ENCODE measurements around the gene ADK. TPM values are rescaled to one million over a fixed set of nuclear protein-coding genes. Genes with fewer than 3 reads are reported as not detected.

The ADK gene
- total RNA-seq, 1 donor from 2014 or later, result 39.4 TPM

DNA sequence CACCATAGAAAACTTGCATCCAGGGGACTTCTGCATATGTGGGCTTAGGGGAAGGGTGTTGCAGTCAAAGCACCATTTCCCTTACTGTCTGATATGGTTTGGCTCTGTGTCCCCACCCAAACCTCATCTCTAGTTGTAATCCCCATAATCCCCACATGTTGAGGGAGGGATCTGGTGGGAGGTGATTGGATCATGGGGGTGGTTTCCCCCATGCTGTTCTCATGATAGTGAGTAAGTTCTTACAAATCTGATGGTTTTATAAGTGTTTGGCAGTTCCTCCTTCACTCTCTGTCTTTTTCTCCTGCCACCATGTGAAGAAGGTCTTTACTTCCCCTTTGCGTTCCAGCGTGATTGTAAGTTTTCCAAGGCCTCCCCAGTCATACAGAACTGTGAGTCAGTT, 177.4 kb downstream of the ADK start:
- DNase-seq (ENCODE audit: low read depth), result no peak
- H3K4me3 ChIP-seq (ENCODE audit: low read depth, low read length), result no peak overlapping the region
- TF ChIP-seq, protein P1, sequence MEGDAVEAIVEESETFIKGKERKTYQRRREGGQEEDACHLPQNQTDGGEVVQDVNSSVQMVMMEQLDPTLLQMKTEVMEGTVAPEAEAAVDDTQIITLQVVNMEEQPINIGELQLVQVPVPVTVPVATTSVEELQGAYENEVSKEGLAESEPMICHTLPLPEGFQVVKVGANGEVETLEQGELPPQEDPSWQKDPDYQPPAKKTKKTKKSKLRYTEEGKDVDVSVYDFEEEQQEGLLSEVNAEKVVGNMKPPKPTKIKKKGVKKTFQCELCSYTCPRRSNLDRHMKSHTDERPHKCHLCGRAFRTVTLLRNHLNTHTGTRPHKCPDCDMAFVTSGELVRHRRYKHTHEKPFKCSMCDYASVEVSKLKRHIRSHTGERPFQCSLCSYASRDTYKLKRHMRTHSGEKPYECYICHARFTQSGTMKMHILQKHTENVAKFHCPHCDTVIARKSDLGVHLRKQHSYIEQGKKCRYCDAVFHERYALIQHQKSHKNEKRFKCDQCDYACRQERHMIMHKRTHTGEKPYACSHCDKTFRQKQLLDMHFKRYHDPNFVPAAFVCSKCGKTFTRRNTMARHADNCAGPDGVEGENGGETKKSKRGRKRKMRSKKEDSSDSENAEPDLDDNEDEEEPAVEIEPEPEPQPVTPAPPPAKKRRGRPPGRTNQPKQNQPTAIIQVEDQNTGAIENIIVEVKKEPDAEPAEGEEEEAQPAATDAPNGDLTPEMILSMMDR (conservative IDR thresholded peaks at IDR 0.05; ENCODE audit: low read depth, low read length), result no peak

DNA sequence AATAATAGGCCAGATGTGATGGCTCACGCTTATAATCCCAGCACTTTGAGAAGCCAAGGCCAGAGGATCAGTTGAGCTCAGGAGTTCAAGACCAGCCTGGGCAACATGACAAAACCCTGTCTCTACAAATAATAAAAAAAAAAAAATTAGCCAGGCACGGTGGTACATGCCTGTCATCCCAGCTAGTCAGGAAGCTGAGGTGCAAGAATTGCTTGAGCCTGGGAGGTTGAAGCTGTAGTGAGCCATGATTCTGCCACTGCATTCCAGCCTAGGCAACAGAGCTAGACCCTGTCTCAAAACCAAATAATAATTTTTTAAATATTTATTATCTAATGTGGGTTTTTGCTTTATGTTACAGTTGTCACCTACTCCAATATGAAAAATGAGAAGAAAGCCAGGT, 178.9 kb downstream of the ADK start:
- H3K4me3 ChIP-seq (ENCODE audit: low read depth, low read length), result no peak overlapping the region
- TF ChIP-seq, protein P1 (conservative IDR thresholded peaks at IDR 0.05; ENCODE audit: low read depth, low read length), result no peak
- no peak for DNase-seq (ENCODE audit: low read depth)

DNA sequence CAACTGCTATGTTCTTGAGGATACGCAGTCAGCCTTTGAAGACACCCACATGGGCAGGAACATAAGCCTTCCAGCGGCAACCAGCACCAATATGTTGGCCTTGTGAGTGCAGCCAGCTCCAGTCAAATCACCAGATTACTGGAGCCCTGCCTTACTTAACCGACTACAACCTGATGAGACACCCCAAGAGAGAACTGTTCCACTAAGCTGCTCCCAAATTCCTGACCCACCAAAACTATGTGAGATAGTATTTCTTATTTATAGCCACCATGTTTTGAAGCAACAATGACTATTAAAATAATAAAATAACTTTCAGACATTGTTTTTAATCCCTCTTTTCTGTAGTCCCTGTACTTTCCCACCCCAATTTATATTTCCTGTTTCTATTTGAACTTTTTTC, 179.6 kb downstream of the ADK start:
- TF ChIP-seq, protein P1 (conservative IDR thresholded peaks at IDR 0.05; ENCODE audit: low read depth, low read length), result no peak
- no peak overlapping the region for H3K4me3 ChIP-seq (ENCODE audit: low read depth, low read length)
- no peak for DNase-seq (ENCODE audit: low read depth)

GRCh38 chr10:74332398-74332797, 181.4 kb downstream of the ADK start:
- TF ChIP-seq, protein P1 (conservative IDR thresholded peaks at IDR 0.05; ENCODE audit: low read depth, low read length), result no peak
- DNase-seq (ENCODE audit: low read depth), result no peak
- H3K4me3 ChIP-seq (ENCODE audit: low read depth, low read length), result no peak overlapping the region

DNA sequence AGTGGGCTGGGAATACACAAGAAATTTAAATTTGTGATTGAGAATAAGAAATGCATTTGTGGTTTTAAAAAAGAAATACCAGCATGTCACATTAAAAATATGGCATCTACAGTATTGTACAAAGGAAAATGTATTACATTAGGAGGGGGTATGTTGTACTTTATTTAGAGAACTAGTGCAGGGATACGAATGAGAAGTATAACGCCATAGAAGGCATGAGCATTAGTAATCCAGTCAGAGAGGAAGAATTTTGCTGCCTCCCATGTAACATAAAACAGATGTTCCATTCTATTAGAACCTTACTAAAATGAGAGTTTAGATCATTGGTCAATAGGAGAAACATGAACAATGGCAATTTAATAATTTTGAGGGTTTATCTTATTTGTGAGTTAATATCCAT, 182.2 kb downstream of the ADK start:
- DNase-seq (ENCODE audit: low read depth), result no peak
- TF ChIP-seq, protein P1 (conservative IDR thresholded peaks at IDR 0.05; ENCODE audit: low read depth, low read length), result no peak
- no peak overlapping the region for H3K4me3 ChIP-seq (ENCODE audit: low read depth, low read length)

DNA sequence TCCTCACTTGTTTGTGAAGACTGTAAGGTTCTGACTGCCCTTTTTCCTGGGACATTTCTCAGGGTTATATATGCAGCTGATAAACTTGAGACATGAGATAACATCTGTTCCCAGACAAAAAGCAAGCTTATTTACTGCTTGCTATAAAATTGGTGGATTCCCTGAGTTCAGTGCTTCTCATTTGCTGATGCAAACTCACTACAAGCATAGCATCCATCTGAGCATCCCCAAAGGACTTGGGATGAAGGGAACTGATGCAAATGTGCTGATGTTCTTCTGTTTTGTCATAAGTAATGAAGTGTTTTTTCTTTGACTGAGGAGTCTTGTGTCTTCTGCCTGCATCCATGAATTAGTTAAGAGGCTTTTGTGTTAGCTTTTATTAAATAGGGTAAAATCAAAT, 183.2 kb downstream of the ADK start:
- TF ChIP-seq, protein P1 (conservative IDR thresholded peaks at IDR 0.05; ENCODE audit: low read depth, low read length), result no peak
- no peak overlapping the region for H3K4me3 ChIP-seq (ENCODE audit: low read depth, low read length)
- no peak for DNase-seq (ENCODE audit: low read depth)

DNA sequence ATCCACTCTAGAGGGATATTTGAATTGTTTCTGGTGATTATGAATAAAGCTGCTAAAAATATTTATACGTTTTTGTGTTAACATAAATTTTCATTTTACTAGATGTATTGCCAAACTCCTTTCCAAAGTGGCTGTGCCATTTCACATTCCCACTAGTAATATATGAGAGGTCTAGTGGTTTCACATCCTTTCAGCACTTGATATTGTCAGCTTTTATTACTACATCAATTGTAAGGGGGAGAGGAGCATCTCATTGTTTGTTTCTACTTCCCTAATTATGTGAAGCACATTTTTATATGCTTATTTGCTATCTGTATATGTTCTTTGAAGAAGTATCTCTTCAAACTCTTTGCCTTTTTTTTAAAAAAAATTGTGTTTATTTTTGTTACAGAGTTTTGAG, 184.5 kb downstream of the ADK start:
- TF ChIP-seq, protein P1 (conservative IDR thresholded peaks at IDR 0.05; ENCODE audit: low read depth, low read length), result no peak
- H3K4me3 ChIP-seq (ENCODE audit: low read depth, low read length), result no peak overlapping the region

More for the DNA sequence above, 184.5 kb downstream of the ADK start:
- DNase-seq (ENCODE audit: low read depth), result no peak

All from epithelial cell of proximal tubule (primary cell).